GM18526 (cell line): Measurements from ENCODE around the gene GLS.

Experiments
- POLR2A ChIP-seq: IDR thresholded peaks from 3 replicates; pipeline ENCODE4 v1.6.1; 2011; ENCODE audit not compliant: insufficient read length; ENCODE audit errors: extremely low read depth

Gene GLS

GRCh38 chr2:190880378-190881083 is at the start of gene GLS:
Gene GLS (plus strand): TSS chr2:190880821. CDS start chr2:190881085, 264 bp downstream.
- TF ChIP-seq POLR2A = peak; percentile 100

- no peak for TF ChIP-seq POLR2A
These were observed 48.7 kb upstream of the GLS start for GRCh38 chr2:190831941-190832340.

- no peak for TF ChIP-seq POLR2A
These were observed 45.8 kb upstream of the GLS start for GRCh38 chr2:190834890-190835208.

GRCh38 chr2:190835303-190835930 is 45.2 kb upstream of the GLS start:
- TF ChIP-seq POLR2A = no peak

GRCh38 chr2:190836767-190837166 is 43.9 kb upstream of the GLS start:
- TF ChIP-seq POLR2A = no peak

GRCh38 chr2:190837420-190837819 is 43.2 kb upstream of the GLS start:
- no peak for TF ChIP-seq POLR2A

GRCh38 chr2:190837952-190838361 is 42.7 kb upstream of the GLS start:
- TF ChIP-seq POLR2A = no peak

GRCh38 chr2:190838492-190838910 is 42.1 kb upstream of the GLS start:
- no peak for TF ChIP-seq POLR2A

- no peak for TF ChIP-seq POLR2A
These were observed 40.0 kb upstream of the GLS start for GRCh38 chr2:190840569-190841172.

- no peak for TF ChIP-seq POLR2A
These were observed 38.7 kb upstream of the GLS start for GRCh38 chr2:190841707-190842505.

- TF ChIP-seq POLR2A = no peak
These were observed 38.0 kb upstream of the GLS start for GRCh38 chr2:190842606-190843104.

- TF ChIP-seq POLR2A = no peak
These were observed 36.5 kb upstream of the GLS start for GRCh38 chr2:190843890-190844699.

GRCh38 chr2:190844700-190845401 is 35.8 kb upstream of the GLS start:
- TF ChIP-seq POLR2A = no peak

GRCh38 chr2:190846746-190847145 is 33.9 kb upstream of the GLS start:
- TF ChIP-seq POLR2A = no peak
